Measurements from ENCODE around the gene KCTD7.
"Not testable (repeated sequence)": the region's sequence is repeated elsewhere in the genome, so short reads cannot be mapped to it uniquely, and the experiment has no call there.

The KCTD7 gene

DNA sequence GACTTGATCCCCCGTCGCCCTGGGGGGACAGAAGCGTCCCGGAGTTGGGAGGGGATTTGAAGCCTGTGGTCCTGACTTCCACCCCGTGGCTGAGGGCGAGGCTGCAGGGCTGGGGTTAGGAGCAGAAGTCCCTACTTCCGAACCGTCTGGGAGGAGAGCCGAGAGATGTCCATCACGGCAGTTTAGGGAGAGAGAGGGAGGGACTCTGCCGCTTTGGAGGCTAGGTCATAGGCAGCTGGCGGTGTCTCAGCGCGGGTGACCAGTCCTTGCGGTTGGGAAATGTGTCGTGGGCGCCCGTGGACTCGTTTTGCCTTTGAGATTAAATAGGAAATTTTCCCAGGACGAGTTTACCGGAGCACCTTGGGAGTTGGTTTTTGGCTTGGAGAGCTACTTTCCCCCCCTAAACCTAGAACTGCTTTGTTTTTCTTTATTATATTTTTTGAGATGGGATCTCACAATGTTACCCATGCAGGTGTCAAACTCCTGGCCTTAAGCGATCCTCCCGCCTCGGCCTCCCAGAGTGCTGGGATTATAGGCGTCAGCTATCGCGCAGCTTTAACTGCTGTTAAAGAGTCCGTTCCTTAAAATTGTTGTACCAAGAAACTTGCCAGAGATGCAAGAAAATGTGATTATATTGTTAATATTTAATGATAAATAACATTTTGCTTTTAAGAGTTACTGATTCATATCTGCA lies 26.6 kb downstream of the KCTD7 start:
- DNase-seq = peak; percentile 41

DNA sequence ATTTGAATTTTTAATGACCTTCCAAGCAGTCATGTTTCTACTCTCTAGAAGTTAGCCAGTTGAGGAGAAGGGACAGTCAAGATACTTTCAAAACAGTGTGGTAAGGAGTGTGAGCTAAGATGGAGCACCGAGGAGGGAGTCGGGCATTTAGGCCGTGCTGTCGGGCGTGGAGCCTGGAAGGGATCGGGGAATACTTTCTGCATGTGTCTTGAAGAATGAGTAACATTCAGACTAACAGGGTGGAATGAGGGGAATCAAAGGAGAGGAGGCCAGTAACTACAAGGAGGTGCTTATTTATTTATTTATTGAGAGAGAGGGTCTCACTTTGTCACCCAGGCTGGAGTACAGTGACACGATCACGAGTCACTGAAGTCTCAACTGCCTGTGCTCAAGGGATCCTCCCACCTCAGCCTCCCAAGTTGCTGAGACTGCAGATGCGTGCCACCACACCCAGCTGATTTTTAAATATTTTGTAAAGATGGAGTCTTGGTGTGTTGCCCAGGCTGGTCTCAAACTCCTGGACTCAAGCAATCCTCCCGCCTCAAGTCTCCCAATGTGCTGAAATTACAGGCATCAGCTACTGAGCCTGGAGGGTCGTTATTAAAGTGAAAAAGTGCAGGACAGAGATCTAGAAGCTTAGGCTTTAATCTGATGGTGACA lies 27.3 kb downstream of the KCTD7 start:
- DNase-seq = not testable (repeated sequence)

DNA sequence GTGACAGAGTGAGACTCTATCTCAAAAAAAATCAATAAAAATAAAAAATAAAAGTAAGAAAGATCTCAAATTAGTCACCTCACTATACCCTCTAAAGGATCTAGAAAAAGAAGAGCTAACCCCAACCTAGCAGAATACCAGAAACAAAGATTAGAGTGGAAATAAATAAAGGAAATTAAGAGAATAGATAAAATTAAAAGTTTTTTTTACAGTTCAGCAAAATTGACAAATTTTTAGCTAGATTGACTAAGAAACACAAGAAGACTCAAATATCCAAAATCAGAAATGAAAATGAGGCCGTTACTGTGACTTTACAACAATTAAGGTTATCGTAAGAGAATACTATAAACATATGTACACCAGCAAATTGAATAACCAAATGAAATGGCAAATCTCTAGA lies 29.1 kb downstream of the KCTD7 start:
- no peak for DNase-seq

DNA sequence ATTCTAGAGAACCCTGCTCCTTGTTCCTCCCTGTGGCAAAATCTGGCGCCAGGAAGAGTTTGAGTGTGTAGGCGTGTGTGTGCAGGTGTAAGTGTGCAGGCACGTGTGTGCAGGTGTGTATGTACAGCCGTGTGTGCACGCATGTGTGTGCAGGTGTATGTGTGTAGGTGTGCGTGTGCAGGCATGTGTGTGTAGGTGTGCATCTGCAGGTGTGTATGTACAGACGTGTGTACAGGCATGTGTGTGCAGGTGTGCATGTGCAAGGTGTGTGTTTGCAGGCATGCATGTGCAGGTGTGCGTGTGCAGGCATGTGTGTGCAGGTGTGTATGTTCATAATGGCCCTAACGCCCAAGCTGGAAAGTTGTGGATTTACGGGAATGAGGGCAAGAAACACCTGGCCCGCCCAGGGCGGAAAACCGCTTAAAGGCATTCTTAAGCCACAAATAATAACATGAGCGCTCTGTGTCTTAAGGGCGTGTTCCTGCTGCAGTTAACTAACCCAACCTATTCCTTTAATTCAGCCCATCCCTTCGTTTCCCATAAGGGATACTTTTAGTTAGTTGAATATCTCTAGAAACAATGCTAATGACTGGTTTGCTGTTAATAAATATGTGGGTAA lies 34.1 kb downstream of the KCTD7 start:
- DNase-seq = no peak

DNA sequence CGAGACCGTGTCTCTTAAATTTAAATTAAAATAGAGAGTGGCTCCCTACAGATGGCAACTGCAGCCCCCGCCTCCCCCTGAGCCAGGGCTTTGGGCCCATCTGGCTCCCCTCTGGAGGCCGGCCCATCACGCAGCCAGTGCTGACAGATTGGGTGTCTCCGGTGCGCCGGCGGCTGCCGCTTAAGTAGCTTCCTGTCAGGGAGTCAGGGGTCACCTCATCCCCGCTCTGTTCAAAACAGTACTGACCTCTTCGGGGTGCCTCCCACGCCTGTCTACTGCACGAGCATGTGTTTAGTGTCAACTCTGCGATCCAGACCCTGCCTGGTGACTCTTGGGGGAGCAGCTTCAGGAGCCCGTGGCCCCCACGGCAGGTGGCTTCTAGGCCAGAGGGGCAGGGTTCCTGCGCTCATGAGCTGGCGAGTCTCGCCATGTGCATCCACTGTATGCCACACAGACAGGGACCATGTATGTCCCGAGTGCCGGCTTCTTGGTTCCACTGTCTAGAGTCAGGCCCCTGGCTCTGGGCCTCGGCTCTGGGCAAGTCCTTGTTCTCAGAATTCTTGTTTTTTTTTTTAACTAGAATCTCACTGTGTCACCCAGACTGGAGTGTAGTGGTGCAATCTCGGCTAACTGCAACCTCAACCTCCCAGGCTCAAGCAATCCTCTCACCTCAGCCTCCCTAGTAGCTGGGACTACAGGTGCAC lies 36.1 kb downstream of the KCTD7 start:
- DNase-seq = no peak

DNA sequence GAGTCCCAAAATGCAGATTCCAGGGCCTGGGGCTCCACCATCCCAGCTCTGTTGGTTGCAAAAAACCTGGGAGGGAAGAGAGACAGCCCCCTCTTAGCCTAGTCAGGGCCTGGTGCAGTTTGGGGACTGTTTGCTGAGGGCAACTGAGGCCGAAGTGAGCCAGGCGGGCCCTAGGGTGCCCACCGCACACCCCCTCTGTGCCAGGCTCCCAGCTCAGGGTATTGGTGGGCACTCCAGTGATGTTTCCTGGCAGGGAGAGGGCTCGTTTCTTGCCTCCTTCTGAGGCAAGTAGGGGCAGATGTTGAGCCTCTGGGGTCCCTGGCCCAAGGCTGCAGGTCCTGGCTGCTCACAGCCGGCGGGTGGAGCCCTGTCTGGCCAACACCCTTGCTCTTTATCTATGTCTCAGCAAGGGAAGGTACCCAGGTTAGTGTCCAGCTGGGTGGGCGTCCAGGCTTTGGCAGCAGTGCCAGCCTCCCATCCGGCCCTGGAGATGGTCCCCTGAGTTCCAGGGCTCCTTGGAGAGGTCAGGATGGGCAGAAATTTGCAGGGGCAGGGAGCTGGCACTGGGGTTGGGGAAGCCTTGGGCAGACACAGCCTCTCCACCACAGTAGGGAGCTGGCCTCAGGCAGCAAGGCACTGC lies 37.8 kb downstream of the KCTD7 start:
- no peak for DNase-seq

DNA sequence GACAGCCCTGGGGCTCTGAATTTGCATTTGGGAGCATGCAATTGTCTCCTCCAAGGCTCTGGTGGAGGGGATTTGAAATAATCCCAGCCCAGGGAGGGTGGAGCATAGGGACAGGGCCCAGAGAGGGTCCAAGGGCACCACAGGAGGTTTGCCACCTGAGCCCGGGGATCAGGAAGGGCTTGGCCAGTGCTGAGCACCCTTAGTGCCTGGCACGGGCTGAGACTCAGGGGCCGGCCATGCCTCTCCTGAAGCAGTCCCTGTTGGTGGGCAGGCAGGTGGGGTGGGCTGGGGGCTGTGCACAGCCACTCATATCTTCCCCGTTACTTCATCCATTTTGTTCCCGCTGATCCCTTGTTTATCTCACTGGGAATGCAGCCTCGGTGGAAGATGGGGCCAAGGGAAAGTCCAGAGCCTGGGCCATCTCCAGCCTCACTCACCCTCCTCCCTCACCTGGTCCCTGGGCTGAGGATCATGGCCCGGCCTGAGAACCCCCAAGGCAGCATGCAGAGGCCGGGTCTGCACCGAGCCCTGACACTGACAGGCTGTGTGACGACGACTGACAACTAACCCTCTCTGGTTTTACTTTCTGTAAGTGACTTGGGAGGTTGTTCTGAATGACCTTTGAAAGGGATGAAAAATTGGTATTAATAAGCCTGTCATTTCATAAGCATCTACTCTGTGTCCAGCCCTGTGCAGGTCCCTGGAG lies 38.5 kb downstream of the KCTD7 start:
- no peak for DNase-seq

DNA sequence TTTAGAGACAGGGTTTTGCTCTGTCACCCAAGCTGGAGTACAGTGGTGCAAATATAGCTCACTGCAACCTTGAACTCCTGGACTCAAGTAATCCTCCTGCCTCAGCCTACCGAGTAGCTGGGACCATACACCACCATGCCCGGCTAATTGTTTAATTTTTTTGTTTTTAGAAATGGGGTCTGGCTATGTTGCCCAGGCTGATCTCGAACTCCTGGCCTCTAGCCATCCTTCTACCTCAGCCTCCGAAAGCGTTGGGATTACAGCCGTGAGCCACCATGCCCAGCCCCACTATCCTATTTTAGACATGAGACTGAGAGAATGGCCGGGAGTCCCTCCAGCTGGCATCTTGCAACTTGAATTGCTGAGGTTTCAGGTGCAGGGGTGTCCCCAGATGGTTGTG lies 39.4 kb downstream of the KCTD7 start:
- DNase-seq = no peak

DNA sequence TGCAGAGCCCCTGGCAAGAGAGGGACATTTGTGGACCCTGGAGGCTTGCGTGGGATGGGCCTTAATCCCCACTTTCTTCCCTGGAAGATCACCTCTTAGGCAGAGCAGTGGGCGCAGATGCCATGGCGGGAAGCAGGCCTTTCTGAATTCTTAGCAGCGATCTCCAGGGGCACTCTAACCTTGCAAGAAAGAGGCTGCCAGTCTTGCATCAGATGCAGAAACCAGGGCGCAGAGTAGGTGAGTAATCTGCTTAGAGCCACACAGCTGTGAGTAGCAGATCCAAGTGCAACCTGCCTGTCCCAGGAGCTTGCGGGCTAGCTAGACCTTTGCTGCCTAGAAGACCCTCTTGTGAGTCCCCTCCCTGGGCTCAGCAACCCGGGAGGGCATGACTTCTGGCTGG lies 40.0 kb downstream of the KCTD7 start:
- DNase-seq = no peak

DNA sequence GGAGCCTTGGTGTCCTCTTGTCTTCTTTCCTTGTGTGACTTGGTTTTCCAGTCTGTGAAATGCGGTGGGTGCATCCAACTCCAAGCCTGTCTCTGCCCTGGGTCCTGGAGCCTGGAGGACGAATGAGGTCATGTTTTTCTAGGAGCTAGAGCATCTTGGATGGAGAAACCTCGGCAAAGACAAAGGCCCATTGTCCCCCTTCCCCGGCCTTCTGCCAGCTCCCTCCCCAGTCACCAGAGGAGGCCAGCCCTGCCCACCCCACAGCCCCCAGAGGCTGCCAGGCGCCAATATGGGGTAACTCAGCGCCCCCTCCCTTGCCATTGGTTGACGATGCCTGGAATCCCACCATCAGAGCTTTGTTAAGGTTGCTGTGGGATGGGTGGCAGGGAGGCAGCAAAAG lies 40.4 kb downstream of the KCTD7 start:
- DNase-seq = no peak

DNA sequence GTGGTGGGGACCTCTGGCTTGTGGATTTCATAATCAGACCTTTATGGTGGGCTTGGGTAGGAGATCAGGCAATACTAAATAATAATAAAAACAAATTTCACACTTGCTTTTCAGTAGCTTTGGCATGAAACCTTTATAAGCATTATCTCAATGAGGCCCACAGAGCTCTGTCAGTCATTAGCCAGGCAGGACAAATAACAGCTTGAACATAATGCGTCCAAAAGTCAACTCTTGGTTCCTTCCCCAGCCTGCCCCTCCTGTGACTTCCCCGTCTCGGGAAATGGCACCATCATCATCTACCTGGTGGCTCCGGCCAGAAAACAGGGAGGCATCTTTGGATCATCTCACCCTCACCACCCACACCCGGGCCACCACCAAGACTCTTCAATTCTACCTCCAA lies 40.8 kb downstream of the KCTD7 start:
- no peak for DNase-seq

DNA sequence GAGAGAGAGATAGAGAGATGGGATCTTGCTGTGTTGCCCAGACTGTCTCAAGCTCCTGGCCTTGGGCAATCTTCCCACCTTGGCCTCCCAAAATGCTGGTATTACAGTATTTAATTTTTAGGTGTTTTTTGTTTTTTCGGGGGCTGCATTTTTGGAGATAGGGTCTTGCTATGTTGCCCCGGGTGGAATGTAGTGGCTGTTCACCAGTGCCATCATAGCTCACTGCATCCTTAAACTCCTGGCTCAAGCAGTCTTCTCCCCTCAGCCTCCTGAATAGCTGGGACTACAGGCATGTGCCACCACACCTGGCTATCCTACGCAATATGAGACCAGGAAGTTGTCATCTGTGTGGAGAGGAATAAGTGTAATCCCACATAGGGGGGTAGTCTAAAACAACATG lies 42.4 kb downstream of the KCTD7 start:
- no peak for DNase-seq

DNA sequence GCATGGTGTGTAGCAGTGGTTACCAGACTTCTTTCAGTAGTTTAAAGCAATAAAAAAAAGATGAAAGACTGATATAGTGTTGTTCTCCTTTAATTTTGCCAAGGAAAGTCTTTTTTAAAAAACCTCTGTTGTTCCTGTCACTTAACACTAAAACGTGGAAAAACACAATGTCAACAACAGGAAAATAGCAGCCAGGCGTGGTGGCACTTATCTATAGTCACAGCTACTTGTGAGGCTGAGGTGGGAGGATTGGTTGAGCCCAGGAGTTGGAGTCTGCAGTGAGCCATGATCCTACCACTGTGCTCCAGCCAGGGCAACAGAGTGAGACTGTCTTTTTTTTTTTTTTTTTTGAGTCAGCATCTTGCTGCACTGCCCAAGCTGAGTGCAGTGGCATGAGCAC lies 42.8 kb downstream of the KCTD7 start:
- DNase-seq = not testable (repeated sequence)

DNA sequence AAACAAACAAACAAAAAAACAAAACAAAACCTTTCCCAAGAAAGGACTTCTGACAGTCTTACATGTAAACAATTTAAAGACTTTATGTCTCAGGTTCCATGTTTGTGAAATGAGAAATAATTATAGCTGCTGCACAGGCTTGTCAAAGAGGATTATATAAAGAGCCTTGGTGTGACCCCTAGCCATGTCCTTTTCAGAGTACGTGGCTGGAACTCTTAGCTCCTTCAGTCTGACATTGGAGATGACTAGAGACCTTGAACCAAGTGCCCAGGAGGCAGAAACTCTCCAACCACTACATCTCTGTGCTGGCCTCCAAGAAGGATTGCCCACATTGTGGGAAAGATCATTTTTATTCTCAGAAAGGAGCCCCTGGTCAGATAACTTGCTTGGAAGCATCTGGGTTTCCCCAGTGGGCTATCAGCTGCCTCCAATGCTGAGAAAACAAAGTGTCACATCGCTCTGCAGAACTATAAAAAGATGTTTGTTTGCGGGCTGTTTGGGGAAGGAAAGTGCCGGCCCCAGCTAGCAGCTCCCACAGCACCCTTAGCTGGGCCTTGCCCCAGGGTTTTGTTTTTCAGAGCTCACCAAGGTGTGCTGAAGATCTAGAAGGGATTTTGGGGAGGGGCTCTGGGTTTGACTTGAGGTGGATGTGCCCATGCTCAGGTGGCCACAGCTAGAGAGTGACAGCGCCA lies 43.9 kb downstream of the KCTD7 start:
- DNase-seq = not testable (repeated sequence)

DNA sequence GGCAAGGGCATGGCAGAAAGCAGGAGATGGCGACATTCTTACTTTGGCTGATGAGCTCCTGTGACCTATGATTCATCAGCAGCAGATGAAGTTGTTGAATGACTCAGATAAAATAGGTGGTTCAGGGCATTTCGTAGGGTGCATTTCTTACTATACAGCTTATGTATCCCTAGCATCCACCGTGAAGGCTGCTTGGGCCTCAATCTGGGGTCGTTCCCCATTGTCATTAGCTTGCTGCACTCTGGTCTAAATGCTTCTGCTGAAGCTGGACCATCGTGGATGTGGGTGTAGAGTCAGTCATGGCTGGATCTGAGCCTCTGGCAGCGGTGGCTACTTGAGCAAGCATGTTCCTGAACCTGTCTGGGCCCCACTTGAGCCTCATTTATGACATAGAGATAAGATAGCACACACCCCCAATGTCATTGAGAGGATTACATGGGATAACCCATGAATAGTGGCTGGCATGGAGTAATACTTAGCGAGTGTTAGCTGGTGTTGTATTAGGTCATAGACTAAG lies 44.5 kb downstream of the KCTD7 start:
- DNase-seq = not testable (repeated sequence)

DNA sequence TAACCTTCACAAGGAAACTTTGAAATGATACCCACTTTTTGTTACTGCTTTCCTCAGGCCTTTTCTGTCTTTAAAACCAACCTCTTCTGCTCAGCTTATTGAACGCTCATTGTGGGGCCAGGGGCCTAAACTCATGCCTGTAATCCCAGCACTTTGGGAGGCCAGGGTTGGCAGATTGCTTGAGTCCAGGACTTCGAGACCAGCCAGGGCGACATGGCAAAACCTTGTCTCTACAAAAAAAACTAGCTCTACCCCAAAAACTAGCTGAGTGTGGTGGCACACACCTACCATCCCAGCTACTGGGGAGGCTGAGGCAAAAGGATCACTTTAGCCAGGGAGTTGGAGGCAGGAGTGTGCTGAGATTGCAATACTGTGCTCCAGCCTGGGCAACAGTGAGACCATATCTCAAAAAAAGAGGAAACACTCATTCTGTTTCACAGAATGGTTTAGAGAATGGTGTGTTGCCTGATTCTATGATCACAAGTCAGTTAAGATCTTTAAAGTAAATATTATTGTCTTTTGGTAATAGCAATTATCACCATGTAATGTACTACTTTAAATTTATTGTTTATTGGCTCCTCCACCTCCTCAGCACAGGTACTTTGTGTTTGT lies 51.1 kb downstream of the KCTD7 start:
- DNase-seq = no peak

DNA sequence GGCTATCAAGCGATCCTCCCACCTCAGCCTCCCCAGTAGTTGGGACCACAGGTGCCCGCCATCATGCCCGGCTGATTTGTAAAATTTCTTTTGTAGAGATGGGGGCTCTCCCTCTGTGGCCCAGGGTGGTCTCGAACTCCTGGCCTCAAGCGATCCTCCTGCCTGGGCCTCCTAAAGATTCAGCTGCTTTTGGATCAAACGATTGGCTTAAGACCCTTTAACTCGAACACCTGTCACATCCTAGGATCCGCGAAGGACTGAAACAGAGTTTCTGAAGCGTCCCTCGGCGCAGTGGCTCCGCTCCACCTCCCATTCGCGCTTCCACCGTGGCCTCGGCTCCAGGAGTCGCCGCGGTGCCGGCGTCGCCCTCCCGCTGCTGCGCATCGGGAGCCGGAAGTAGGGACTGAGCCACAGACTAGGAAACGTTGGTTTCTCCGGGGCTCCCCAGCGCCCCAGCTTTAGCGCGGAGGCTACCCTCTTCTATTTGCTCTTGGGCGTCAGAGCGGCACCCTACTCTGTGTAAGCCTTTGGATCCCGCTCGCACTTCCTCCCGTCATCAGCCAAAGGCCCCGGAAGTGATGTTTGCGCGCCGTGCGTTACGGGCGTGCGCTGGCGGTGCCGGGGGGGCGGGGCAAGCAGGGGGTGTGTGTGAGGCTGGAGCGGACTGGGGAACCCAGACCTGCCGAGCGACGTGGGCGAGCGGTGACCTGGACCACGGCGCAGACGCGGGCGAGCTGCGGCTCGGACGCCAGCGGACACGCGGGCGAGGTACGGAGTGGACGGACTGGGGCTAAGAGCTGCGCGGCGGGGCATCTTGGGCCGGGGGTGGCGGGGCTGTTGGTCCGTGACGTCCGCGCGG lies 53.0 kb downstream of the KCTD7 start:
- DNase-seq = peak; percentile 96

DNA sequence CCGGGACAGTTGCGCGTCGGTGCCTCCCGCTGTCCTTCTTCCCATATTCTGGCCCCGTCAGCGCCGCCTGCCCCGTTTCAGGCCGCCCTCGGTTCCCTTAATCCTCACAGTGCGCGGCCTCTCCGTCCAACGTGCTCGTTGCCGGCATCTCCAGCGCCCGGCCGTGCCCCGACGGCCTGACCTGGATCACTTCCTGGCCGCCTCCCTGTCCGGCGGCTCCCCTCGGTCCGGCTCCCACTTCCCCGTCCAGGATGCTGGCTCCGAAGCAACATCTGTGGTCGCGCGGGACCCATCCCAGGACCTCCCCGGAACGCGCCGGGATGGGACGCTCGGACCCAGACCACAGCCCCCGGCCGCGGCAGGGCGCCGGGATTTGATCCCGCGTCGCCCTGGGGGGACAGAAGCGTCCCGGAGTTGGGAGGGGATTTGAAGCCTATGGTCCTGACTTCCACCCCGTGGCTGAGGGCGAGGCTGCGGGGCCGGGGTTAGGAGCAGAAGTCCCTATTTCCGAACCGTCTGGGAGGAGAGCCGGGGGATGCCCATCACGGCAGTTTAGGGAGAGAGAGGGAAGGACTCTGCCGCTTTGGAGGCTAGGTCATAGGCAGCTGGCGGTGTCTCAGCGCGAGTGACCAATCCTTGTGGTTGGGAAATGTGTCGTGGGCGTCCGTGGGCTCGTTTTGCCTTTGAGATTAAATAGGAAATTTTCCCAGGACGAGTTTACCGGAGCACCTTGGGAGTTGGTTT lies 53.8 kb downstream of the KCTD7 start:
- DNase-seq = peak; percentile 26

DNA sequence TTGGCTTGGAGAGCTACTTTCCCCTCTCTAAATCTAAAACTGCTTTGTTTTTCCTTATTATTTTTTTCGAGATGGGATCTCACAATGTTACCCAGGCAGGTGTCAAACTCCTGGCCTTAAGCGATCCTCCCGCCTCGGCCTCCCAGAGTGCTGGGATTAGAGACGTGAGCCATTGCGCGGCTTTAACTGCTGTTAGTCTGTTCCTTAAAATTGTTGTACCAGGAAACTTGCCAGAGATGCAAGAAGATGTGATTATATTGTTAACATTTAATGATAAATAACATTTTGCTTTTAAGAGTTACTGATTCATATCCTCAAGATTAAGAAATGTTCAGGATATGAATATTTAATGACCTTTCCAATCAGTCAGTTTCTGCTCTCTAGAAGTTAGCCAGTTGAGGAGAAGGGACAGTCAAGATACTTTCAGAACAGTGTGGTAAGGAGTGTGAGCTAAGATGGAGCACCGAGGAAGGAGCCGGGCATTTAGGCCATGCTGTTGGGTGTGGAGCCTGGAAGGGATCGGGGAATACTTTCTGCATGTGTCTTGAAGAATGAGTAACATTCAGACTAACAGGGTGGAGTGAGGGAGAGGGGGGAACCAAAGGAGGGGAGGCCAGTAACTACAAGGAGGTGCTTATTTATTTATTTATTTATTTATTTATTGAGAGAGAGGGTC lies 54.6 kb downstream of the KCTD7 start:
- DNase-seq = not testable (repeated sequence)

Data from NCI-H146 (cell line).